GM21515 (cell line): ENCODE measurements around the gene MAJIN.
"Not testable (repeated sequence)": the region's sequence is repeated elsewhere in the genome, so short reads cannot be mapped to it uniquely, and the experiment has no call there.

ENCODE experiments used
- ATAC-seq: cut with Tn5 transposase; IDR thresholded peaks from one replicate; pipeline ENCODE4 v1.9.1; 2021; ENCODE audit not compliant: unreplicated experiment

Gene MAJIN

GRCh38 chr11:64971421-64972233 is at the start of gene MAJIN:
TSS of gene MAJIN (minus strand) at chr11:64972108. CDS start at chr11:64959405, 12,703 bp downstream.
- no peak for ATAC-seq

DNA sequence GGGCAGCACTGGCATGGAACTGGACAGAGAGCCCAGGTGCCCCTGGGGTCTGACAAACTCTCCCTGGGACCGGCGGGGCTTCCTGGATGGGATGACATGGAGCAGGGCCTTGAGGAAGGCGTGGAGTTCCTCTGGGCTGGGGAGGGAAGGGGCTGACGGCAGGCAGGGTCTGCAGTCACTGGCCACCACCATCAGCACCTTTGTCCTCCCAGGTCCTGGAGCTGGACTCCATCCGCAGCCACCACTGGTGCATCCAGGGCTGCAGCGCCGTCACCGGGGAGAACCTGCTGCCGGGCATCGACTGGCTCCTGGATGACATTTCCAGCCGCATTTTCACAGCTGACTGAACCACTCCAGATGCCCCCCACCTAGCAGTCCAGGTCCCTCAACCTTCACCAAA is 49.6 kb upstream of the MAJIN start:
- no peak for ATAC-seq

DNA sequence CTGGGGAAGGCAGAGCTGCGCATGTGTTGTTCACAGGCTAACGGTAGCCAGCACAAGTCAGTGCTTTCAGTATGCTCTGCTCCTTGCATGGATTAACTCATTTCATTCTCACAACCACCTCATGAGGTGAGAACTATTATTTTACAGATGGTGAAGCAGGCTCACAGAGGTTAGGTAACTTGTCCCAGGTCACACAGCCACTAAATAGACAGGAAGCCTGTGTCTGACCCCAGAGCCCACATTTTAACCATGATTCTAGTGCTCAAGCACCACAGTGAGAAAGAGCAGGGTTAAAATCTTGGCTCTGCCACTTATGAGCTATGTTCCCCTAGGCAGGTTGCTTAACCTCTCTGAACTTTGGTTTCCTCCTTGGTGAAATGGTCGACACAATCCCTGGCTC is 49.1 kb upstream of the MAJIN start:
- no peak for ATAC-seq

- ATAC-seq = no peak
Observed at GRCh38 chr11:65019824-65020223, 47.9 kb upstream of the MAJIN start.

- ATAC-seq = no peak
Observed at GRCh38 chr11:65017937-65018336, 46.0 kb upstream of the MAJIN start.

GRCh38 chr11:65016705-65017104 is 44.8 kb upstream of the MAJIN start:
- ATAC-seq = no peak

- peak; percentile 2 for ATAC-seq
Observed at GRCh38 chr11:65014726-65015227, 42.9 kb upstream of the MAJIN start.

GRCh38 chr11:65013888-65014725 is 42.2 kb upstream of the MAJIN start, which contains the start of gene ARL2:
TSS of gene ARL2 (plus strand) at chr11:65014160. CDS start at chr11:65014208, 48 bp downstream.
- peak; percentile 57 for ATAC-seq

DNA sequence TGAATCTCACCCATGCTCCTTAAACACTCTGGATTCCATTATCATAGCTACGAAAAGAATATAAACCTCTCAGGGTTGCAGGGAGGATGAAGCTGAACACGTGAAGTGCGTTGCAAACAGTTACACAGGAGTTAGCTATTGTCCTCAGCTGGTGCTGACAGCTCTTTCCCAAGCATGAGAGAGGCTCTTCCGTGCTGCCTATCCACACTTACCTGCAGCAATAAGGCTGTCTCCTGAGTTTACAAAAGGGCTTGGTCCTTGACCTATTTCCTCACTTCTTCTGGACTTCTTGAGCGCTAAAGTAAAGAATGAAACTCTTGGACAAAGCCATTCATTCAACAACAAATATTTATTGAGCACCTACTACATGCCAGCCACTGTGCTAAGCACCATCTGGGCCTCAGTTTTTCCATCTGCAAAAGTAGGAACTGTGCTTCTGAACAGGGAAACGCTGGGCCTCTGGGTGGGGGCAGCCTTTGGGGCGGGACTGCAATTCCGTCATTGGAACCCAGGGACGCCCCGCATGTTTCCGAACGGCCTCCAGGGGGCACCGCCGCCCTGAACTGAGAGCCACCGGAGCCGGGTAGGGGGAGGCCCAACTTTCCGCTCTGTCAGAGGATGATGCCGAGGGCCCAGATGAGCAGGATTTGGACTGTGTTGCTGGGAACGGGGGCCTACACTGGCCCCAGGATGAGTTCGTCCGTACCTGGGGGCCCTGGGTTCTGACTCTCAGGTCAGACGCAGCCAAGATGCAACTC is 41.4 kb upstream of the MAJIN start:
- ATAC-seq = peak; percentile 79

- no peak for ATAC-seq
Observed at GRCh38 chr11:65008873-65009272, 37.0 kb upstream of the MAJIN start.

GRCh38 chr11:65008016-65008415 is 36.1 kb upstream of the MAJIN start:
- ATAC-seq = no peak

- not testable (repeated sequence) for ATAC-seq
Observed at GRCh38 chr11:65003968-65004367, 32.1 kb upstream of the MAJIN start.

GRCh38 chr11:65003282-65003681 is 31.4 kb upstream of the MAJIN start:
- ATAC-seq = no peak

- ATAC-seq = no peak
Observed at GRCh38 chr11:65002706-65003105, 30.8 kb upstream of the MAJIN start.

DNA sequence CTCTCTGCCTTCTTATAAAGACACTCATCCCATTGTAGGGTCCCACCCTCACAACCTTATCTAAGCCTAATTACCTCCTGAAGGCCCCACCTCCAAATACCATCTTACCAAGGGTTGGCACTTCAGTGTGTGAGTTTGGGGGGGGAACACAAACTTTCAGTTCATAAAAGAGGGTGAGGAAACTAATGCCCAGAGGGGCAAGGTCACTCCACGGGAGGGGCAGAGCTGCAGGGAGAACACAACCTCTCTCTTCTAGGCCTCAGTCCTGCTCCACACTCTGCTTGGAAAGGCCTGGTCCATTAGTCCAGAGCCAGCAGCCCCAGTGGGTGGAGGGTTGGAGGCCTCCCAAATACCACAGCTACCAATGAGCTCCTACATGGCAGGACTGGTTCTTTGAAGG is 27.6 kb upstream of the MAJIN start:
- no peak for ATAC-seq

GRCh38 chr11:64998690-64999431 is 27.0 kb upstream of the MAJIN start:
- no peak for ATAC-seq

- no peak for ATAC-seq
Observed at GRCh38 chr11:64998141-64998540, 26.2 kb upstream of the MAJIN start.

GRCh38 chr11:64996710-64997380 is 24.9 kb upstream of the MAJIN start, which contains the start of gene BATF2:
TSS of gene BATF2 (minus strand) at chr11:64996971. CDS start at chr11:64996914, 57 bp downstream.
- ATAC-seq = no peak

DNA sequence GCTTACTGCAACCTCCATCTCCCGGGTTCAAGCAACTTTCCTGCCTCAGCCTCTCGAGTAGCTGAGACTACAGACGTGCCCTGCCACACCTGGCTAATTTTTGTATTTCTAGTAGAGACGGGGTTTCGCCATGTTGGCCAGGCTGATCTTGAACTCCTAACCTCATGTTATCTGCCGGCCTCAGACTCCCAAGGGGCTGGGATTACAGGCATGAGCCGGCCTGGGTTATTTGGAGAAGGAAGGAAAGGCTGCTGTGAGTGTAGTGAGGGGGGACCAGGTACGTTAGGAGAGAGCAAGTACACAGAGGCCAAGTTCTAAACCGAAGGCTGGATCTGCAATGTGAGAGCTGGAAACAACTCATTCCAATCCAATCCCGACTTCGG is 24.4 kb upstream of the MAJIN start:
- no peak for ATAC-seq

DNA sequence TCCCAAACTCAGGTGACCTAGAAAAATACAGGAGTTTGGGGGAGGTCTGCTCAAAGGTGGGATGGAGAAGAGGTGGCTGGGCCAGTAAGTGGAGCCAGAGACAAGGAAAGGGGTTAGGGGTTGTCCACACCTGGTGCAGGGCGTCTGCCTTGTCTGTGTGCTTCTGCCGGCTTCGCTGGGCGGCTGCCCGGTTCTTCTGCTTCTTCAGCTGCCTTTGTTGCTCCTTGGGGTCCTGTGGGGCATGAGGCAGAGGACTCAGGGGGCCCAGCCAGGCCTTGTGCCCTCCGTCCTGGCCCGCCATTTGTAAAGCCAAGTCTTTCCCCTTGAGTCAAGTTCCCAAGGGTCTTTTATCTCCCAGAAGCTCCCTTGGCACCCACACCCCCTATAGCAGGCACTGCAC is 22.4 kb upstream of the MAJIN start:
- ATAC-seq = no peak
